Measurements from ENCODE around the gene VSIG8. TPM values are rescaled to one million over a fixed set of nuclear protein-coding genes. Genes with fewer than 3 reads are reported as not detected.

VSIG8 gene
- total RNA-seq, 2 experiments from 2014 or later, result not detected

- Mint-ChIP-seq H3K9me3 (no peaks in the 10 kb centered on the region), H3K36me3 (ENCODE audit: low read depth) (no peaks in the 10 kb centered on the region), H3K4me1 (ENCODE audit: low read depth) (peaks cover 12% of the 10 kb centered on the region), H3K4me3 (no peak overlapping the region), H3K27ac (no peak overlapping the region), H3K27me3 (peaks cover 3% of the 10 kb centered on the region)
- Histone ChIP-seq H3K36me3 (ENCODE audit: insufficient read depth, low read length) (no peaks in the 10 kb centered on the region), H3K27me3 (ENCODE audit: control insufficient read depth in 1 of 2, insufficient read depth in 2 of 2, low read length in 2 of 2) (no peaks in the 10 kb centered on the region), H3K9me3 (ENCODE audit: control insufficient read depth in 1 of 2, insufficient read depth in 1 of 2, low read length in 2 of 2) (no peaks in the 10 kb centered on the region), H3K4me1 (ENCODE audit: insufficient read depth, low read length) (peaks cover 6% of the 10 kb centered on the region), H3K4me3 (ENCODE audit: low read length) (no peak overlapping the region), H3K27ac (ENCODE audit: low read depth in 1 of 2, low read length in 2 of 2) (no peak overlapping the region)
- intact Hi-C loops (cut with DNase I, micrococcal nuclease), result no loop called here
- CTCF ChIA-PET, result no interaction called here
- POLR2A ChIA-PET, result no interaction called here
- no peak for TF ChIP-seq CTCF (IDR thresholded peaks at IDR 0.05)
- ATAC-seq (ENCODE audit: poor library complexity) (no peak), DNase-seq (no peak)
Measured at GRCh38 chr1:159870704-159871103, 8.2 kb upstream of the VSIG8 start.

GRCh38 chr1:159869607-159870006 is 7.2 kb upstream of the VSIG8 start:
- Mint-ChIP-seq H3K4me1 (ENCODE audit: low read depth) (peaks cover 12% of the 10 kb centered on the region), H3K27me3 (peaks cover 3% of the 10 kb centered on the region), H3K36me3 (ENCODE audit: low read depth) (no peaks in the 10 kb centered on the region), H3K4me3 (no peak overlapping the region), H3K27ac (no peak overlapping the region), H3K9me3 (no peaks in the 10 kb centered on the region)
- ATAC-seq (ENCODE audit: poor library complexity), result no peak
- no peak for DNase-seq
- CTCF ChIA-PET, result no interaction called here
- TF ChIP-seq CTCF (IDR thresholded peaks at IDR 0.05), result no peak
- intact Hi-C loops (cut with DNase I, micrococcal nuclease), result no loop called here
- Histone ChIP-seq H3K4me1 (ENCODE audit: insufficient read depth, low read length) (peaks cover 6% of the 10 kb centered on the region), H3K36me3 (ENCODE audit: insufficient read depth, low read length) (no peaks in the 10 kb centered on the region), H3K27me3 (ENCODE audit: control insufficient read depth in 1 of 2, insufficient read depth in 2 of 2, low read length in 2 of 2) (no peaks in the 10 kb centered on the region), H3K27ac (ENCODE audit: low read depth in 1 of 2, low read length in 2 of 2) (no peak overlapping the region), H3K9me3 (ENCODE audit: control insufficient read depth in 1 of 2, insufficient read depth in 1 of 2, low read length in 2 of 2) (no peaks in the 10 kb centered on the region), H3K4me3 (ENCODE audit: low read length) (no peak overlapping the region)
- POLR2A ChIA-PET, result no interaction called here

GRCh38 chr1:159869173-159869572 is 6.7 kb upstream of the VSIG8 start:
- H3K36me3 ChIP-seq (ENCODE audit: insufficient read depth, low read length), result no peaks in the 10 kb centered on the region
- ChIA-PET POLR2A (no interaction called here), CTCF (no interaction called here)
- peaks cover 6% of the 10 kb centered on the region for H3K4me1 ChIP-seq (ENCODE audit: insufficient read depth, low read length)
- no peaks in the 10 kb centered on the region for H3K36me3 Mint-ChIP-seq (ENCODE audit: low read depth)
- no peak overlapping the region for H3K27ac Mint-ChIP-seq
- ATAC-seq (ENCODE audit: poor library complexity) (no peak), DNase-seq (peak in 3 of 14 experiments; percentile 7 to 42 (median 23))
- H3K4me3 ChIP-seq (ENCODE audit: low read length), result no peak overlapping the region
- no peak for TF ChIP-seq CTCF (IDR thresholded peaks at IDR 0.05)
- no peak overlapping the region for H3K4me3 Mint-ChIP-seq
- H3K4me1 Mint-ChIP-seq (ENCODE audit: low read depth), result peaks cover 12% of the 10 kb centered on the region
- no peak overlapping the region for H3K27ac ChIP-seq (ENCODE audit: low read depth in 1 of 2, low read length in 2 of 2)
- intact Hi-C loops (cut with DNase I, micrococcal nuclease), result no loop called here
- no peaks in the 10 kb centered on the region for H3K9me3 ChIP-seq (ENCODE audit: control insufficient read depth in 1 of 2, insufficient read depth in 1 of 2, low read length in 2 of 2)
- no peaks in the 10 kb centered on the region for H3K9me3 Mint-ChIP-seq
- H3K27me3 Mint-ChIP-seq, result peaks cover 3% of the 10 kb centered on the region
- no peaks in the 10 kb centered on the region for H3K27me3 ChIP-seq (ENCODE audit: control insufficient read depth in 1 of 2, insufficient read depth in 2 of 2, low read length in 2 of 2)

All from CD4-positive, alpha-beta T cell (primary cell).